Astrocyte (in vitro differentiated cells and primary cell): ENCODE measurements around the gene SH3TC2. TPM values are rescaled to one million over a fixed set of nuclear protein-coding genes. Genes with fewer than 3 reads are reported as not detected.

ENCODE experiments used
- DNase-seq: peaks from one replicate; pipeline ENCODE4 v3.0.0-alpha.2; 2010; ENCODE audit warnings: low read depth
- FAIRE-seq: peaks from 2 replicates; lab custom pipeline; 2011; peaks lifted over from hg19 to GRCh38; lab: Jason Lieb, UNC
- H2AFZ ChIP-seq: 2 replicates; pipeline ENCODE4 v1.6.0; 2012; ENCODE audit warnings: low read depth, low read length, inconsistent platforms
- H3K27ac ChIP-seq: 2 replicates; pipeline ENCODE4 v1.5.1; 2011; ENCODE audit warnings: low read depth, low read length, inconsistent platforms
- H3K27me3 ChIP-seq: 2 replicates; pipeline ENCODE4 v1.6.0; 2011; ENCODE audit warnings: low read length, inconsistent platforms; ENCODE audit not compliant: insufficient read depth
- H3K36me3 ChIP-seq: 2 replicates; pipeline ENCODE4 v1.5.1; 2011; ENCODE audit warnings: low read length, inconsistent platforms; ENCODE audit not compliant: insufficient read depth
- H3K4me1 ChIP-seq: 2 replicates; pipeline ENCODE4 v1.5.1; 2011; ENCODE audit warnings: low read length, inconsistent platforms; ENCODE audit not compliant: insufficient read depth
- H3K4me2 ChIP-seq: 2 replicates; pipeline ENCODE4 v1.6.0; 2012; ENCODE audit warnings: low read length, inconsistent platforms
- H3K4me3 ChIP-seq: 2 replicates; pipeline ENCODE4 v1.5.1; 2011; ENCODE audit warnings: low read depth, mild to moderate bottlenecking, low read length, inconsistent platforms; ENCODE audit not compliant: insufficient read depth
- H3K79me2 ChIP-seq: 2 replicates; pipeline ENCODE4 v1.6.0; 2012; ENCODE audit warnings: mild to moderate bottlenecking, low read length, inconsistent platforms; ENCODE audit not compliant: insufficient read depth
- H3K9ac ChIP-seq: 2 replicates; pipeline ENCODE4 v1.6.0; 2012; ENCODE audit warnings: mild to moderate bottlenecking, low read length, inconsistent platforms
- H3K9me3 ChIP-seq: 2 replicates; pipeline ENCODE4 v1.5.1; 2012; ENCODE audit warnings: low read depth, mild to moderate bottlenecking, low read length, inconsistent platforms; ENCODE audit not compliant: insufficient read depth
- H4K20me1 ChIP-seq: 2 replicates; pipeline ENCODE4 v1.6.0; 2012; ENCODE audit warnings: low read length, inconsistent platforms; ENCODE audit not compliant: insufficient read depth
- H3K27ac Mint-ChIP-seq: one replicate; pipeline ENCODE4 v1.8.0; 2021; ENCODE audit warnings: mild to moderate bottlenecking, mixed read lengths; ENCODE audit not compliant: unreplicated experiment
- H3K27me3 Mint-ChIP-seq: one replicate; pipeline ENCODE4 v1.8.0; 2021; ENCODE audit warnings: low read depth, mixed read lengths; ENCODE audit not compliant: unreplicated experiment
- H3K36me3 Mint-ChIP-seq: one replicate; pipeline ENCODE4 v1.8.0; 2021; ENCODE audit warnings: low read depth, mixed read lengths; ENCODE audit not compliant: unreplicated experiment
- H3K4me1 Mint-ChIP-seq: one replicate; pipeline ENCODE4 v1.8.0; 2021; ENCODE audit warnings: low read depth, mixed read lengths; ENCODE audit not compliant: unreplicated experiment
- H3K4me3 Mint-ChIP-seq: one replicate; pipeline ENCODE4 v1.8.0; 2021; ENCODE audit warnings: mild to moderate bottlenecking, moderate library complexity, mixed read lengths; ENCODE audit not compliant: unreplicated experiment
- H3K9me3 Mint-ChIP-seq: one replicate; pipeline ENCODE4 v1.8.0; 2021; ENCODE audit warnings: mild to moderate bottlenecking, mixed read lengths; ENCODE audit not compliant: unreplicated experiment
- CTCF ChIP-seq: IDR thresholded peaks from 2 replicates; pipeline ENCODE4 v1.5.1; 2011; ENCODE audit warnings: low read depth, mild to moderate bottlenecking, inconsistent platforms, low read length, moderate library complexity; ENCODE audit not compliant: insufficient read depth
- EZH2 ChIP-seq: IDR thresholded peaks from 2 replicates; pipeline ENCODE4 v1.6.1; 2012; ENCODE audit warnings: mild to moderate bottlenecking, low read length, inconsistent platforms; ENCODE audit not compliant: insufficient read depth
- total RNA-seq: library from RNA; stranded (reverse); gene quantifications from 2 replicates; pipeline ENCODE4 v1.2.1, GENCODE V29; 2021

Gene SH3TC2
- total RNA-seq, 1 donor from 2014 or later: 2.6 TPM

GRCh38 chr5:149100331-149100730, 37.5 kb upstream of the SH3TC2 start:
- H3K36me3 Mint-ChIP-seq: peaks cover 2% of the 10 kb centered on the region
- peaks cover 30% of the 10 kb centered on the region for H3K9me3 Mint-ChIP-seq
- H3K27ac Mint-ChIP-seq: no peak overlapping the region
- H3K4me1 Mint-ChIP-seq: no peaks in the 10 kb centered on the region
- no peak overlapping the region for H3K9ac ChIP-seq
- H3K27me3 Mint-ChIP-seq: no peaks in the 10 kb centered on the region
- H3K4me3 ChIP-seq: no peak overlapping the region
- no peak for DNase-seq
- H3K4me2 ChIP-seq: no peak overlapping the region
- FAIRE-seq: no peak
- no peak overlapping the region for H2AFZ ChIP-seq
- H4K20me1 ChIP-seq: no peaks in the 10 kb centered on the region
- no peak overlapping the region for H3K4me3 Mint-ChIP-seq
- H3K36me3 ChIP-seq: no peaks in the 10 kb centered on the region
- no peaks in the 10 kb centered on the region for H3K4me1 ChIP-seq
- no peaks in the 10 kb centered on the region for H3K79me2 ChIP-seq
- no peak overlapping the region for H3K27ac ChIP-seq
- H3K9me3 ChIP-seq: no peaks in the 10 kb centered on the region
- no peak for TF ChIP-seq EZH2
- TF ChIP-seq CTCF: no peak
- peaks cover 4% of the 10 kb centered on the region for H3K27me3 ChIP-seq

DNA sequence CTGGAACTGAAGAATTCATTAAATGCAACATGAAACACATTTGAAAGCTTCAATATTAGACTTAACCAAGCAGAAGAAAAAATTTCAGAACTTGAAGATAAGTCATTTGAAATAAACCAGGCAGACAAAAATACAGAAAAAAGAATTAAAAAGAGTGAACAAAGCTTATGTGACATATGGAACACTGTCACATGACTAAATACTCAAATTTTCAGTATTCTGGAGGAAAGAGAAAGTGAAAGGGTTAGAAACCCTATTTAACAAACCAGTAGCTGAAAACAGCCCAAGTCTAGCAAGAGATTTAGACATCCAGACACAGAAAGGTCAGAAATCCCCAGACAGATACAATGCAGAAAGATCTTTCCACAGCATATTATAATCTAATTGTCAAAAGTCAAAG, 37.1 kb upstream of the SH3TC2 start:
- Mint-ChIP-seq H3K27me3 (no peaks in the 10 kb centered on the region), H3K4me1 (no peaks in the 10 kb centered on the region), H3K27ac (no peak overlapping the region), H3K9me3 (peaks cover 30% of the 10 kb centered on the region), H3K4me3 (no peak overlapping the region), H3K36me3 (peaks cover 2% of the 10 kb centered on the region)
- Histone ChIP-seq H3K27me3 (peaks cover 4% of the 10 kb centered on the region), H4K20me1 (no peaks in the 10 kb centered on the region), H3K79me2 (no peaks in the 10 kb centered on the region), H3K4me3 (no peak overlapping the region), H2AFZ (no peak overlapping the region), H3K9ac (no peak overlapping the region), H3K4me2 (no peak overlapping the region), H3K4me1 (no peaks in the 10 kb centered on the region), H3K27ac (no peak overlapping the region), H3K36me3 (no peaks in the 10 kb centered on the region), H3K9me3 (no peaks in the 10 kb centered on the region)
- FAIRE-seq (no peak), DNase-seq (no peak)
- no peak for TF ChIP-seq CTCF
- TF ChIP-seq EZH2: no peak

- FAIRE-seq: no peak
- Histone ChIP-seq H3K27me3 (no peaks in the 10 kb centered on the region), H4K20me1 (no peaks in the 10 kb centered on the region), H2AFZ (no peak overlapping the region), H3K4me2 (no peak overlapping the region), H3K9ac (no peak overlapping the region), H3K27ac (no peak overlapping the region), H3K79me2 (no peaks in the 10 kb centered on the region), H3K9me3 (no peaks in the 10 kb centered on the region), H3K36me3 (no peaks in the 10 kb centered on the region), H3K4me3 (no peak overlapping the region), H3K4me1 (no peaks in the 10 kb centered on the region)
- H3K4me1 Mint-ChIP-seq: no peaks in the 10 kb centered on the region
- H3K9me3 Mint-ChIP-seq: peaks cover 35% of the 10 kb centered on the region
- no peak overlapping the region for H3K27ac Mint-ChIP-seq
- DNase-seq: no peak
- no peak for TF ChIP-seq CTCF
- no peak for TF ChIP-seq EZH2
- H3K36me3 Mint-ChIP-seq: peaks cover 2% of the 10 kb centered on the region
- H3K27me3 Mint-ChIP-seq: no peaks in the 10 kb centered on the region
- H3K4me3 Mint-ChIP-seq: no peak overlapping the region
Observed at GRCh38 chr5:149094996-149095395, 32.1 kb upstream of the SH3TC2 start.
